Measurements from ENCODE around the gene NHSL2.

- TF ChIP-seq CTCF (IDR thresholded peaks at IDR 0.05): no peak
- TF ChIP-seq POLR2AphosphoS5 (IDR thresholded peaks at IDR 0.05): no peak
- TF ChIP-seq POLR2A (IDR thresholded peaks at IDR 0.05; ENCODE audit: low read depth): no peak
Observed at GRCh38 chrX:71917621-71918343, 7.1 kb downstream of the NHSL2 start.

Data from esophagus muscularis mucosa (tissue), 3 donors.